Urinary bladder (tissue), 4 donors: ENCODE data around the gene NUP188. TPM values are rescaled to one million over a fixed set of nuclear protein-coding genes. Genes with fewer than 3 reads are reported as not detected.

Source experiments
- DNase-seq: peaks from one replicate; pipeline ENCODE4 v3.0.0-alpha.2; 2015; ENCODE audit errors: extremely low spot score
- H3K27ac ChIP-seq: one replicate; pipeline ENCODE4 v1.5.1; 2013; ENCODE audit warnings: low read depth, mild to moderate bottlenecking, moderate library complexity
- H3K36me3 ChIP-seq: one replicate; pipeline ENCODE4 v1.6.1; 2013; ENCODE audit warnings: mild to moderate bottlenecking, moderate library complexity; ENCODE audit not compliant: insufficient read depth
- H3K4me1 ChIP-seq: one replicate; pipeline ENCODE4 v1.6.1; 2013; ENCODE audit warnings: mild to moderate bottlenecking, moderate library complexity; ENCODE audit not compliant: insufficient read depth
- H3K4me3 ChIP-seq: one replicate; pipeline ENCODE4 v1.5.1; 2013; ENCODE audit warnings: low read depth, low read length
- WGBS: extraction: QIAGEN DNeasy Blood & Tissue Kit; methylation state at CpG from one replicate; pipeline ENCODE4 v1.1.7; 2013; 5-methylcytosine and 5-hydroxymethylcytosine counted together
- polyA plus RNA-seq: library from polyadenylated mRNA; stranded (reverse); fragments of 200-250 nt; gene quantifications from one replicate; pipeline ENCODE4 v1.2.3, GENCODE V29; 2013
- total RNA-seq: library from RNA; depleted of rRNA; stranded (reverse); fragments of >200 nt; gene quantifications from one replicate; pipeline ENCODE4 v1.2.3, GENCODE V29; 2014
- donor health status: healthy with polysubstance abuse.
- donor health status: healthy.

NUP188 gene
- total and polyA plus RNA-seq, 2 donors, result 20.3 to 43.1 TPM

DNA sequence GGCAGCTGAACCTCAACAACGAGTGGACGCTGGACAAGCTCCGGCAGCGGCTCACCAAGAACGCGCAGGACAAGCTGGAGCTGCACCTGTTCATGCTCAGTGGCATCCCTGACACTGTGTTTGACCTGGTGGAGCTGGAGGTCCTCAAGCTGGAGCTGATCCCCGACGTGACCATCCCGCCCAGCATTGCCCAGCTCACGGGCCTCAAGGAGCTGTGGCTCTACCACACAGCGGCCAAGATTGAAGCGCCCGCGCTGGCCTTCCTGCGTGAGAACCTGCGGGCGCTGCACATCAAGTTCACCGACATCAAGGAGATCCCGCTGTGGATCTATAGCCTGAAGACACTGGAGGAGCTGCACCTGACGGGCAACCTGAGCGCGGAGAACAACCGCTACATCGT lies 39.1 kb upstream of the NUP188 start:
- Histone ChIP-seq H3K4me3 (no peak overlapping the region), H3K27ac (no peak overlapping the region), H3K36me3 (peaks cover 10% of the 10 kb centered on the region), H3K4me1 (no peaks in the 10 kb centered on the region)
- no peak for DNase-seq
- WGBS, result 98% methylated on average over 24 of the region's 24 CpGs

DNA sequence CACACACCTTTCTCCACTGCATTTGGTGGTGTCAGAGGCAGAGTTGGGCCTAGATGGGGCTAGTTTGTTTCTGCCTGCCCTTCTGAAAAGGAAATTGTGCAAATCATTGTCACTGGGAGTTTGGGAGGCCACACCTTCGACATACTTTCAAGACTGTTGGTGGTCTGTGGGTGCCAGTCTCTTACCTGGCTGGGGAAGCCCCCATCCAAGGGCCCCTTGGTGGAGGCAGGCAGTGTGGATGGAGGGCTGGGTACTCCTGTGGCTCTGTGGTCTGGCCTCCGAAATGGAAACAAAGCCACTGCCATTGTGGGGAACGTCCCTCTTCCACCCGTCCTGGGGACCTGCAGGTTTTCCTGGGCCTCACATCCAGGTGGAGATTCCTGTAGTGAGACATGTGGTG lies 37.6 kb upstream of the NUP188 start:
- no peak for DNase-seq
- Histone ChIP-seq H3K4me3 (no peak overlapping the region), H3K27ac (no peak overlapping the region), H3K36me3 (peaks cover 10% of the 10 kb centered on the region), H3K4me1 (no peaks in the 10 kb centered on the region)
- WGBS, result 88% methylated on average over 4 of the region's 4 CpGs

GRCh38 chr9:128910906-128911305 lies 36.6 kb upstream of the NUP188 start:
- no peak for DNase-seq
- peaks cover 10% of the 10 kb centered on the region for H3K36me3 ChIP-seq
- H3K4me3 ChIP-seq, result no peak overlapping the region
- WGBS, result 84% methylated on average over 6 of the region's 6 CpGs
- no peak overlapping the region for H3K27ac ChIP-seq
- H3K4me1 ChIP-seq, result no peaks in the 10 kb centered on the region

DNA sequence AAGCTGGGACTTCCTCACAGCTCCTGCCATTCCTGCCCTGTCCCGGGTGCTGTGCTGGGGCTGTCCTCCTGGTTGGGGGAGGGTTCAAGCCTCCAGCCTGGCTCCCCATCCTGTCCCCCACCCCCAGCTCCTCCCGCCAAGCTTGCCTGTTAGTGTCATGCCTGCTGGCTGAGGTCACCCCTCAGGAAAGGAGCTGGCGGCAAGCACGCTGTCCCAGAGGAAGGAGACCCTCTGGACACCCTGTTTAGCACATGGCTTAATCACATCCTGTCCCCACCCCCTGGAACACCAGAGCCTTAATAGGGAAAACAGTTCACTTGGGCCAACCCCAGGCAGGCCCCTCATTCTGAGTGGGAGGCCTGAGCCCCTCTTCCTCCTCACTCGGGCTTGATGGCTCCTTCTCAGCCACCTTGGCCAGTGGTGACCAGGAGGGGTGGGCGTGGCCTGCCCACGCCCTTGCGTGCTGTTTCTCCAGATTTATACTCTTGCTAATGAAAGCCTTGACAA lies 35.9 kb upstream of the NUP188 start:
- H3K4me1 ChIP-seq, result no peaks in the 10 kb centered on the region
- DNase-seq, result no peak
- H3K4me3 ChIP-seq, result no peak overlapping the region
- WGBS, result 30% methylated on average over 8 of the region's 8 CpGs
- peaks cover 13% of the 10 kb centered on the region for H3K36me3 ChIP-seq
- peak overlapping the region; percentile 44 for H3K27ac ChIP-seq

- no peak for DNase-seq
Observed at GRCh38 chr9:128912270-128912853, 35.1 kb upstream of the NUP188 start.

DNA sequence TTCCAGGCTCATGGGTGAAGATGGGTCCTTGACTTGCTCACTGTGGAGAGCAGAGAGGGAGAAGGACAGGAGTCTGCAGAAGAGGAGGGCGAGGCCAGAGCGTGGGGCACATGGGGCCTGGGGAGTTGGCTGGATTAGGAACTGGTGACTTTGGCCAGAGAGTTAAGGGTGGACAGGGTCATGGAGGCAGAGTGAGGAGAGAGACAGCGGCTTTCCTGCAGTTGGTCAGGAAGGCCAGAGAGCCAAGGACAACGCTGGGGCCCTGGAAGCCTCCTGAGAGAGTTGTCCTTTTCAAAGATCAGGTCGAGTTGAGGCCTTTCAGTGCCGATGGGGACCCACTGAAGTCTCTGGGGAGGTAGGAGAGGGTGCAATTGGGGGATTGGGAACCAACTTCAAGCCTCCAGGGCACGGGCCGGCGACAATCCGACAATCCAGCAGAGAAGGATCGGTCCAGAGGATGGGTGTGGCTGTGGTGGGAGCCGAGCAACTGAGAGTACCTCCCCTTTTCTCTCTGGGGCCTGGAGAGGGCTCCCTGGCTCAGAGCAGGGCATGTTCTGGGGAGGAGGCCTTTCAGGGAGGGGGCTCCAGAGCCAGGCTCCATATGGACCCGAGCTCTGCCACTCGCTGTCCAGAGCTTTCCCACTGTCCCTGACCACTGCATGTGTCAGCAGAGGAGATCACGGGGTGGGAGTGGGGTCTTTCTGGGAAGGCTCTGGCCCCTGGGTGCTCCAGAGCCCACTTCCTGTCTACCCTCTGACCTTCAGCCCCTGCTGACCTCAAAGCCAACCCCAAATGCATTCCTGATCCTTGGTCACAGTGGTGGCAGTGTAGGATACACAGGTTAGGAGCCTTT lies 34.2 kb upstream of the NUP188 start:
- Histone ChIP-seq H3K36me3 (peaks cover 9% of the 10 kb centered on the region), H3K4me1 (peaks cover 2% of the 10 kb centered on the region), H3K27ac (peak overlapping the region; percentile 47), H3K4me3 (no peak overlapping the region)
- no peak for DNase-seq
- 62% methylated on average over 15 of the region's 15 CpGs for WGBS

More at GRCh38 chr9:128912270-128912853, 35.1 kb upstream of the NUP188 start:
- Histone ChIP-seq H3K4me3 (no peak overlapping the region), H3K4me1 (peaks cover 2% of the 10 kb centered on the region), H3K36me3 (peaks cover 14% of the 10 kb centered on the region), H3K27ac (peak overlapping the region; percentile 44)
- 68% methylated on average over 15 of the region's 15 CpGs for WGBS

GRCh38 chr9:128913995-128914772 lies 33.3 kb upstream of the NUP188 start:
- 75% methylated on average over 23 of the region's 23 CpGs for WGBS
- Histone ChIP-seq H3K4me3 (no peak overlapping the region), H3K4me1 (peaks cover 2% of the 10 kb centered on the region), H3K27ac (no peak overlapping the region), H3K36me3 (peaks cover 9% of the 10 kb centered on the region)
- DNase-seq, result no peak

DNA sequence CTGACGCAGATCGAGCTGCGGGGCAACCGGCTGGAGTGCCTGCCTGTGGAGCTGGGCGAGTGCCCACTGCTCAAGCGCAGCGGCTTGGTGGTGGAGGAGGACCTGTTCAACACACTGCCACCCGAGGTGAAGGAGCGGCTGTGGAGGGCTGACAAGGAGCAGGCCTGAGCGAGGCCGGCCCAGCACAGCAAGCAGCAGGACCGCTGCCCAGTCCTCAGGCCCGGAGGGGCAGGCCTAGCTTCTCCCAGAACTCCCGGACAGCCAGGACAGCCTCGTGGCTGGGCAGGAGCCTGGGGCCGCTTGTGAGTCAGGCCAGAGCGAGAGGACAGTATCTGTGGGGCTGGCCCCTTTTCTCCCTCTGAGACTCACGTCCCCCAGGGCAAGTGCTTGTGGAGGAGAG lies 31.3 kb upstream of the NUP188 start:
- Histone ChIP-seq H3K36me3 (peaks cover 7% of the 10 kb centered on the region), H3K4me1 (peaks cover 2% of the 10 kb centered on the region), H3K4me3 (no peak overlapping the region), H3K27ac (peak overlapping the region; percentile 97)
- WGBS, result 79% methylated on average over 18 of the region's 18 CpGs
- no peak for DNase-seq

DNA sequence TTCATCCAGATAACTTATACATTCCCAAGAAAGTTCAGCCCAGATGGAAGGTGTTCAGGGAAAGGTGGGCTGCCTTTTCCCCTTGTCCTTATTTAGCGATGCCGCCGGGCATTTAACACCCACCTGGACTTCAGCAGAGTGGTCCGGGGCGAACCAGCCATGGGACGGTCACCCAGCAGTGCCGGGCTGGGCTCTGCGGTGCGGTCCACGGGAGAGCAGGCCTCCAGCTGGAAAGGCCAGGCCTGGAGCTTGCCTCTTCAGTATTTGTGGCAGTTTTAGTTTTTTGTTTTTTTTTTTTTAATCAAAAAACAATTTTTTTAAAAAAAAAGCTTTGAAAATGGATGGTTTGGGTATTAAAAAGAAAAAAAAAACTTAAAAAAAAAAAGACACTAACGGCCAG lies 30.8 kb upstream of the NUP188 start:
- Histone ChIP-seq H3K4me1 (peaks cover 2% of the 10 kb centered on the region), H3K36me3 (peaks cover 7% of the 10 kb centered on the region), H3K4me3 (no peak overlapping the region), H3K27ac (peak overlapping the region; percentile 97)
- DNase-seq, result no peak
- 83% methylated on average over 11 of the region's 11 CpGs for WGBS

- H3K36me3 ChIP-seq, result peaks cover 7% of the 10 kb centered on the region
- DNase-seq, result no peak
- H3K4me1 ChIP-seq, result peaks cover 2% of the 10 kb centered on the region
- no peak overlapping the region for H3K4me3 ChIP-seq
- WGBS, result 51% methylated on average over 26 of the region's 26 CpGs
- peak overlapping the region; percentile 72 for H3K27ac ChIP-seq
Observed at GRCh38 chr9:128917151-128917849, 30.2 kb upstream of the NUP188 start.

- no peak overlapping the region for H3K27ac ChIP-seq
- H3K36me3 ChIP-seq, result peaks cover 7% of the 10 kb centered on the region
- H3K4me3 ChIP-seq, result no peak overlapping the region
- H3K4me1 ChIP-seq, result peaks cover 2% of the 10 kb centered on the region
- no peak for DNase-seq
- WGBS, result 50% methylated on average over 2 of the region's 2 CpGs
Observed at GRCh38 chr9:128918921-128919320, 28.6 kb upstream of the NUP188 start.

GRCh38 chr9:128919402-128920089 lies 28.0 kb upstream of the NUP188 start:
- 71% methylated on average over 14 of the region's 14 CpGs for WGBS
- DNase-seq, result no peak
- H3K4me3 ChIP-seq, result no peak overlapping the region
- peaks cover 2% of the 10 kb centered on the region for H3K4me1 ChIP-seq
- H3K36me3 ChIP-seq, result peaks cover 7% of the 10 kb centered on the region
- no peak overlapping the region for H3K27ac ChIP-seq
